H9 (cell line): ENCODE measurements around the gene TCEAL9. TPM values are rescaled to one million over a fixed set of nuclear protein-coding genes. Genes with fewer than 3 reads are reported as not detected.

ENCODE experiments used
- DNase-seq: peaks from one replicate; pipeline ENCODE4 v3.0.0-alpha.2; 2017
- H2AFZ ChIP-seq: one replicate; pipeline ENCODE4 v1.6.1; 2013; ENCODE audit warnings: mild to moderate bottlenecking, low read length, control low read depth, moderate library complexity
- H2AK5ac ChIP-seq: 2 replicates; pipeline ENCODE4 v1.6.1; 2013; ENCODE audit warnings: low read length, control low read depth, mixed read lengths; ENCODE audit not compliant: insufficient read length
- H2BK120ac ChIP-seq: one replicate; pipeline ENCODE4 v1.6.1; 2013; ENCODE audit warnings: low read depth, mild to moderate bottlenecking, low read length, control low read depth, inconsistent platforms; ENCODE audit not compliant: poor library complexity, severe bottlenecking
- H2BK12ac ChIP-seq: 2 replicates; pipeline ENCODE4 v1.6.1; 2013; ENCODE audit warnings: low read length, control low read depth, mixed read lengths, low read depth; ENCODE audit not compliant: insufficient read length
- H2BK15ac ChIP-seq: 2 replicates; pipeline ENCODE4 v1.6.1; 2013; ENCODE audit warnings: low read depth, low read length, control low read depth
- H2BK20ac ChIP-seq: one replicate; pipeline ENCODE4 v1.6.1; 2013; ENCODE audit warnings: low read depth, mild to moderate bottlenecking, low read length, control low read depth, inconsistent platforms; ENCODE audit not compliant: poor library complexity, severe bottlenecking
- H2BK5ac ChIP-seq: 2 replicates; pipeline ENCODE4 v1.6.1; 2013; ENCODE audit warnings: low read length, control low read depth, mixed read lengths; ENCODE audit not compliant: insufficient read length
- H3K14ac ChIP-seq: 2 replicates; pipeline ENCODE4 v1.6.1; 2013; ENCODE audit warnings: low read length, control low read depth; ENCODE audit not compliant: insufficient read depth
- H3K18ac ChIP-seq: 2 replicates; pipeline ENCODE4 v1.6.1; 2013; ENCODE audit warnings: low read depth, mild to moderate bottlenecking, mixed read lengths, low read length, control low read depth; ENCODE audit not compliant: insufficient read length
- H3K23ac ChIP-seq: 2 replicates; pipeline ENCODE4 v1.6.1; 2013; ENCODE audit warnings: low read length, control low read depth, mixed read lengths, low read depth; ENCODE audit not compliant: insufficient read length
- H3K23me2 ChIP-seq: 2 replicates; pipeline ENCODE4 v1.6.1; 2013; ENCODE audit warnings: low read depth, mild to moderate bottlenecking, mixed read lengths, low read length, control low read depth; ENCODE audit not compliant: insufficient read length, poor library complexity, severe bottlenecking
- H3K27ac ChIP-seq: 2 replicates; pipeline ENCODE4 v1.5.1; 2013; ENCODE audit warnings: low read length, control low read depth, mixed read lengths, low read depth; ENCODE audit not compliant: insufficient read length
- H3K27me3 ChIP-seq: 2 replicates; pipeline ENCODE4 v1.6.1; 2013; ENCODE audit warnings: low read length, control low read depth, inconsistent platforms; ENCODE audit not compliant: insufficient read depth
- H3K4ac ChIP-seq: 2 replicates; pipeline ENCODE4 v1.6.1; 2013; ENCODE audit warnings: low read depth, mild to moderate bottlenecking, control low read depth, inconsistent platforms, low read length, moderate library complexity
- H3K4me1 ChIP-seq: 2 replicates; pipeline ENCODE4 v1.6.1; 2013; ENCODE audit warnings: low read length, control low read depth, inconsistent platforms; ENCODE audit not compliant: insufficient read depth
- H3K4me2 ChIP-seq: 2 replicates; pipeline ENCODE4 v1.6.1; 2013; ENCODE audit warnings: low read length, control low read depth, mixed read lengths; ENCODE audit not compliant: insufficient read length, insufficient read depth
- H3K56ac ChIP-seq: 2 replicates; pipeline ENCODE4 v1.6.1; 2013; ENCODE audit warnings: low read depth, mild to moderate bottlenecking, mixed read lengths, low read length, control low read depth; ENCODE audit not compliant: insufficient read length
- H3K79me1 ChIP-seq: 2 replicates; pipeline ENCODE4 v1.6.1; 2013; ENCODE audit warnings: low read depth, mild to moderate bottlenecking, moderate library complexity, low read length, control low read depth, inconsistent platforms; ENCODE audit not compliant: insufficient read depth, poor library complexity, severe bottlenecking
- H3K79me2 ChIP-seq: 2 replicates; pipeline ENCODE4 v1.6.1; 2013; ENCODE audit warnings: low read length, control low read depth, inconsistent platforms; ENCODE audit not compliant: insufficient read depth
- H3K9ac ChIP-seq: 2 replicates; pipeline ENCODE4 v1.6.1; 2013; ENCODE audit warnings: low read length, control low read depth, mixed read lengths; ENCODE audit not compliant: insufficient read length; ENCODE audit errors: extremely low read depth
- H3K9me3 ChIP-seq: one replicate; pipeline ENCODE4 v1.6.1; 2013; ENCODE audit warnings: low read depth, low read length, inconsistent platforms; ENCODE audit not compliant: control insufficient read depth
- H3T11ph ChIP-seq: one replicate; pipeline ENCODE4 v1.6.1; 2013; ENCODE audit warnings: mild to moderate bottlenecking, low read length, control low read depth, inconsistent platforms
- H4K20me1 ChIP-seq: one replicate; pipeline ENCODE4 v1.6.1; 2013; ENCODE audit not compliant: control insufficient read depth, insufficient read length, insufficient read depth
- H4K5ac ChIP-seq: 2 replicates; pipeline ENCODE4 v1.6.1; 2013; ENCODE audit warnings: low read depth, mild to moderate bottlenecking, mixed read lengths, low read length, control low read depth; ENCODE audit not compliant: insufficient read length
- H4K8ac ChIP-seq: replicated peaks from 2 replicates; pipeline ENCODE4 v1.6.1; 2013; ENCODE audit warnings: low read length, control low read depth, mixed read lengths, low read depth; ENCODE audit not compliant: insufficient read length
- H4K91ac ChIP-seq: 2 replicates; pipeline ENCODE4 v1.6.1; 2013; ENCODE audit warnings: low read depth, mild to moderate bottlenecking, moderate library complexity, mixed read lengths, low read length, control low read depth; ENCODE audit not compliant: insufficient read length
- H3K27ac Mint-ChIP-seq, 3 experiments: 2 replicates in 2 of 3; 3 replicates in 1 of 3; pipeline ENCODE4 v1.8.0; 2020 to 2021; ENCODE audit warnings: mixed read lengths in 3 of 3, mild to moderate bottlenecking in 1 of 3, moderate library complexity in 1 of 3
- H3K27me3 Mint-ChIP-seq: 2 replicates; pipeline ENCODE4 v1.8.0; 2021; ENCODE audit warnings: low read depth, mild to moderate bottlenecking, moderate library complexity, mixed read lengths
- H3K36me3 Mint-ChIP-seq, 3 experiments: 2 replicates in 2 of 3; 3 replicates in 1 of 3; pipeline ENCODE4 v1.8.0; 2020 to 2021; ENCODE audit warnings: low read depth in 3 of 3, mixed read lengths in 3 of 3; ENCODE audit not compliant: insufficient read depth in 1 of 3
- H3K4me1 Mint-ChIP-seq, 2 experiments: 2 replicates each; pipeline ENCODE4 v1.8.0; 2020; ENCODE audit warnings: mixed read lengths in 2 of 2
- H3K4me3 Mint-ChIP-seq, 2 experiments: 2 replicates in 1 of 2; 3 replicates in 1 of 2; pipeline ENCODE4 v1.8.0; 2020 to 2021; ENCODE audit warnings: mild to moderate bottlenecking in 2 of 2, mixed read lengths in 2 of 2, moderate library complexity in 1 of 2
- H3K9me3 Mint-ChIP-seq, 2 experiments: 2 replicates in 1 of 2; 3 replicates in 1 of 2; pipeline ENCODE4 v1.8.0; 2020; ENCODE audit warnings: mild to moderate bottlenecking in 2 of 2, mixed read lengths in 2 of 2, moderate library complexity in 1 of 2
- WGBS: extraction: QIAGEN DNeasy Blood & Tissue Kit; methylation state at CpG from one replicate; pipeline ENCODE4 v1.1.7; 2013; ENCODE audit warnings: missing lambda C conversion rate, low lambda C conversion rate, mixed read lengths; ENCODE audit not compliant: insufficient read length; ENCODE audit errors: extremely low coverage; 5-methylcytosine and 5-hydroxymethylcytosine counted together
- total RNA-seq: library from RNA; stranded (reverse); gene quantifications from 2 replicates; pipeline ENCODE4 v1.2.1, GENCODE V29; 2021
- TF ChIP-seq, protein P1 (sequence below): fragments of 200-600 bp; sonication (generic); conservative IDR thresholded peaks from 3 replicates; pipeline ENCODE4 v1.8.0; 2021; ENCODE audit warnings: antibody characterized with exemption, mild to moderate bottlenecking

Gene TCEAL9
- total RNA-seq, 1 experiment from 2014 or later: 30.5 TPM

DNA sequence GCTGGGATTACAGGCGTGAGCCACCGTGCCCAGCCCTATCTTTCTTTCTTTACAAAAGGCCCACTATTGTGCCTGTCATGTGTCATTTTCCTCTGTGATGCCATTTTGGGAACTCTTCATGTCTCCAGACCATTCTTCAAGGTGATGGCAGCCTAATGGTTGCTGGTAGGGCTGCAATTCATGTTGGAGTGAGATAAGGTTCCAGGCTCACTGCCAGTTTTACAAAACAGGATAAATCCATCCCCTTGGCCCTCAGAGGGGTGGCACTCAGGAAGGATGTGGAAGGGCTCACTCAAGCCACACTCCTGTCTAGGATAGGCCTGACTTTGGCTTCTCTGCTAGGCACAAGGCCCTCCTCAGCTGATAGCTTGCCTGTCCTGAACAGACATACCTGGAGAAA, 3.8 kb downstream of the TCEAL9 start:
- no CpG with 5 or more reads among the region's 2 CpGs for WGBS
- Histone ChIP-seq H4K8ac (no peak overlapping the region), H2BK120ac (no peak overlapping the region), H3K27ac (no peak overlapping the region), H3K27me3 (no peaks in the 10 kb centered on the region), H3K4me1 (peaks cover 3% of the 10 kb centered on the region; the same call in 1 of the 2 replicates), H3K4me2 (no peak overlapping the region), H2BK5ac (no peak overlapping the region), H3K56ac (no peak overlapping the region), H2BK12ac (no peak overlapping the region), H3K9me3 (no peaks in the 10 kb centered on the region), H2BK20ac (no peak overlapping the region), H3K23me2 (peaks cover 8% of the 10 kb centered on the region), H3K4ac (no peak overlapping the region), H3K14ac (no peak overlapping the region), H2AFZ (no peak overlapping the region), H3T11ph (no peak overlapping the region), H4K91ac (no peak overlapping the region), H2AK5ac (no peak overlapping the region), H3K18ac (no peak overlapping the region), H4K5ac (no peak overlapping the region), H4K20me1 (no peaks in the 10 kb centered on the region), H3K23ac (no peak overlapping the region), H3K79me1 (no peaks in the 10 kb centered on the region), H3K9ac (no peak overlapping the region), H2BK15ac (no peak overlapping the region), H3K79me2 (no peaks in the 10 kb centered on the region)
- H3K27ac Mint-ChIP-seq: no peak overlapping the region
- H3K4me3 Mint-ChIP-seq: no peak overlapping the region
- H3K4me1 Mint-ChIP-seq: peaks cover 19 to 26% of the 10 kb centered on the region in 2 experiments
- H3K36me3 Mint-ChIP-seq: peaks cover 0 to 13% (median 13%) of the 10 kb centered on the region in 3 experiments; a peak in 5 of 7 replicates
- peaks cover 0 to 66% of the 10 kb centered on the region in 2 experiments; a peak in 3 of 5 replicates for H3K9me3 Mint-ChIP-seq
- H3K27me3 Mint-ChIP-seq: no peaks in the 10 kb centered on the region
- no peak for DNase-seq
- TF ChIP-seq, protein P1, sequence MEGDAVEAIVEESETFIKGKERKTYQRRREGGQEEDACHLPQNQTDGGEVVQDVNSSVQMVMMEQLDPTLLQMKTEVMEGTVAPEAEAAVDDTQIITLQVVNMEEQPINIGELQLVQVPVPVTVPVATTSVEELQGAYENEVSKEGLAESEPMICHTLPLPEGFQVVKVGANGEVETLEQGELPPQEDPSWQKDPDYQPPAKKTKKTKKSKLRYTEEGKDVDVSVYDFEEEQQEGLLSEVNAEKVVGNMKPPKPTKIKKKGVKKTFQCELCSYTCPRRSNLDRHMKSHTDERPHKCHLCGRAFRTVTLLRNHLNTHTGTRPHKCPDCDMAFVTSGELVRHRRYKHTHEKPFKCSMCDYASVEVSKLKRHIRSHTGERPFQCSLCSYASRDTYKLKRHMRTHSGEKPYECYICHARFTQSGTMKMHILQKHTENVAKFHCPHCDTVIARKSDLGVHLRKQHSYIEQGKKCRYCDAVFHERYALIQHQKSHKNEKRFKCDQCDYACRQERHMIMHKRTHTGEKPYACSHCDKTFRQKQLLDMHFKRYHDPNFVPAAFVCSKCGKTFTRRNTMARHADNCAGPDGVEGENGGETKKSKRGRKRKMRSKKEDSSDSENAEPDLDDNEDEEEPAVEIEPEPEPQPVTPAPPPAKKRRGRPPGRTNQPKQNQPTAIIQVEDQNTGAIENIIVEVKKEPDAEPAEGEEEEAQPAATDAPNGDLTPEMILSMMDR: no peak
